ENCODE data around the gene CHST15.

Gene CHST15

GRCh38 chr10:124029559-124029958 lies 63.8 kb downstream of the CHST15 start:
- no peak for DNase-seq (ENCODE audit: low read depth)

GRCh38 chr10:124028700-124029480 lies 64.5 kb downstream of the CHST15 start:
- DNase-seq (ENCODE audit: low read depth) = no peak

GRCh38 chr10:124027651-124028050 lies 65.7 kb downstream of the CHST15 start:
- DNase-seq (ENCODE audit: low read depth) = no peak

GRCh38 chr10:124027031-124027611 lies 66.3 kb downstream of the CHST15 start:
- DNase-seq (ENCODE audit: low read depth) = no peak

GRCh38 chr10:124026589-124026939 lies 66.8 kb downstream of the CHST15 start:
- no peak for DNase-seq (ENCODE audit: low read depth)

GRCh38 chr10:124025660-124026588 lies 67.5 kb downstream of the CHST15 start:
- no peak for DNase-seq (ENCODE audit: low read depth)

DNA sequence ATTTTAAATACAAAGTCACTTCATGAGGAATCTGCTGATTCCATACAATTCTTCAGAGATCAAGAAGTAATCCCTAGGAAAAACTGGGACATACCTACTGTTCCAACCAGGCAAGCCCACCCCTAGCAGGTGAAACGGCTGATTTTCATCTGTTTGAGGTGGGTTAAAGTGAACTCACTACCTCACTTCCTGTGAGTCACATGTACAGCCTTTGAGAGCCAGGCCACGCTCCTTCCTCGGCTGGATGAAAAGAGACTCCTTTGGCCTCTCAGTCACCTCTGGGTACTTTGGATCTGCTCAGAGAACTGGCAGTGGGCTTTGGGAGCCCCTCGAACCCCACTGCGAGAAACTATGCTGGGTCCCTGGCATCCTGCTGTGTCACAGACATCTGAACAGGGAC lies 68.2 kb downstream of the CHST15 start:
- no peak for DNase-seq (ENCODE audit: low read depth)

DNA sequence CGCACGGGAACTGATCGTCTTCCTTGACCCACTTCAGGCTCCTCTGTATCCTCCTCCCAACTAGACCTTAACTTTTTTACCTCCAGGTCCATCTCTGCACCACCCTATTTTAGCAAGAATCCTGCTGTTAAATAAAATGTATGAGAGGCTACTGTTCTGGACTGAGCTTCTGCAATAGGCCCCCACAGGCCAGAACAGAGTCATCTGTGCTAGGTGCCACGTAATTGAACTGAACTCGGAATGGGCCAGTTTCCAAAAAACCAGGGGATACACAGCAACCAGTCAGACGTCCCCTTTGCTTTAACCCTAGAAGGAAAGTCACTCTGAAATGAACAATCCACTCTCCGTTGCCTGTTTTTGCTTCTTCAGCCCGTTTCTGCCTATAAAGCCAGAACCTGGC lies 71.3 kb downstream of the CHST15 start:
- no peak for DNase-seq (ENCODE audit: low read depth)

DNA sequence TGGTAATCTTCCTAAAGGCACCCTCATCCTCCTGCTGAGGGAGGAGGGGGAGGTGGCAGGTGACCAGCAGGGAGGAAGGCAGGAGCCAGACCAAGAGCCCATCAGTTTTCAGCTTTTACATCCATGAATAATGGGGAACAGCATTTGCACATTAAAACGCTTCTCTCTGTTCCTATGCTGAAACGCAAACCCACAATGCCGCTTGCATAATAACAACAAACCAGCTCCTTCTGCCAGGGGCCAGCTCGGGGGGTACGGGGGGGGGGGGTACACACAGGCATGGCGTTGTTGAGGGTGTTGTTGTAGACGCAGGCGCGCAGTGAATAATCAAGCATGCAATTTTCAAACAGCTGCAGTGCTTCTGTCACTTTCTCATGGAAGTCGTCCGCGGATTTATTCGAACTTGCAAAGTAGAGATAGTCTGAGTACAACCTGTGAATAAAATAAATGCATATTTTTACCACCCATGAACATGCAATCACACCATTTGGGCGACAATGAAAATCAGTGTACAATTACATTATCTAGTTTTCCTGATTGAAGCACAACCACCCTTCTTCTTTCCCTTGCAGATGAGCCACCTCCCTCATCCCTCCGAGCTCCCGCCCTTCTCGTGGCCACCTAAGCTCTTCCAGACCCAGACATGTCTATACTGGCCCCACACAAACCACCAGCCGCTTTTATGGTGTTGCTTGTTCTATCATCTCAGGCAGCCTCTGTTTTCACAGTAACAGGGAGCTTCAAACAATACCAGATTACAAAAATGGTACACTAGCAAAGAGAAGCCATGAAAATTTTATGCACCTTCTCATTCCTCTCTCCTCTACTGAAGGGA lies 72.2 kb downstream of the CHST15 start:
- no peak for DNase-seq (ENCODE audit: low read depth)

DNA sequence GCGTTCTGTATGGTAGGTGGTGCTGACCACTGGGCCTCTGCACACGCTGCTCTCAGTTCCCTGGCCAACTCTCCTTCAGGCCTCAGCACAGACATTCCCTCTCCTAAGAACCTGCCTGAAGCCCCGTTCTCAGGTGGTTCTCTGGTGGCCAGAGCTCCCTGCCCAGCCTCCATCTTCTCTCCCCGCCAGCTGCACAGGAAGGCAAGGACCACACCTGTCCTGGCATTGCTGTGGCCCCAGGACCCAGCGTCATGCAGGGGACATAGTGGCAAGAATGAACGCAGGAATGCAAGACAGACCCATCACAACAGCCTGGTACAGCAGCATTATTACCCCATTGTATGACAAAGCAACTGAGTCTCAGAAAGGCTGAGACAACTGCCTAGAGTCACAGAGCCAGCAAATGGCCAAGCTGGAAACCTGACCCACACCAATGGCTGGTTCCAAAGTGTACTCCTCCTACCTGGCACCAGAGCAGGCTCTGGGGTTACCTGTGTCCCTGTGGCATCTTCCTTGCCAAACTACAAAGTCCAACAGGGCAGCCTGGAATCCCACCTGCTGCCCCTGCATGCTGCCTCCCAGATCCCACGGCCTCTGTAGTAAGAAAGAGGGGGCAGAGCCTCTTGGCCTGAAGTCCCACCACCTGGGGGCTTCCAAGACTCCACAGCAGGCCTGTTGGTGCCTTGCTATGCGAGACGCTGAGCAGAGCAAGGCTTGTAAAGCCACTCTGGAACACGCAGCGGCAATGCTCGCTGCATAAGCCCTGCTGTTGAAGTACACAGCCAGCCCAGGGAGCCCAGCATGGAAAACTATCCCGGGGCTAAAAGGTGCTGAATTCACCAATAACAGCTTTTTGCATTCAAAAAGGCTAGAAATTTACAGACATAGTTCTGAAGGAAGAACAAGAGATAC lies 73.3 kb downstream of the CHST15 start:
- DNase-seq (ENCODE audit: low read depth) = no peak

DNA sequence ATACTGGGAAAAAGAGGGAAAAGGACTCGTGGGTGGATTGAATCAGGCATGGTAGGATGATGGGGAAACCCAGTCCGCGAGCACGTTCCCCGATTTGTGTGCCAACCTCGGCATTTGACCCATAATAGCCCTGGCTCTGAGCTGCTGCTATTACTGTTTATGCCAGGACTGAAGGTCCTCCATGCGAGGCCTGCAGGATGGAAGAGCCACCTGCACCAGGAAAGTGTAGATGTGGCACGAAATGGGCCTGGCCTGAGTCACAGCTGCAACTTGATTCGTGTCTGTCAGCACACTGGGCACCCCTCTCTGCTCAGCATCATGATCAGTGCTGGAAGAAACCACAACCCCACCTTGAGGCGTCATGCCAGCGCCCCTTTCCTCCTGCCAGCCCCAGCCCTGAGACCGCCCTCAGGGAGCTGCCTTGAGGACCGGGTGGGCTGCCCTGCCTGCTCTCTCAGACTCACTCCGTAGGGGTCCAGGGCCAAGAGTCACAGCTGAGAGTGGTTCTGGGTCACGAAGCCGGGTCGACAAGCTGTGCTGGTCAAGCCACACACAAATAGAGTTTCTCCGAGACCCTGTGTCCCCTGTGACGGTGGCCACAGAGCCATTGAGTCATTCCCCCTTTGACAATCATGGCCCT lies 74.4 kb downstream of the CHST15 start:
- no peak for DNase-seq (ENCODE audit: low read depth)

DNA sequence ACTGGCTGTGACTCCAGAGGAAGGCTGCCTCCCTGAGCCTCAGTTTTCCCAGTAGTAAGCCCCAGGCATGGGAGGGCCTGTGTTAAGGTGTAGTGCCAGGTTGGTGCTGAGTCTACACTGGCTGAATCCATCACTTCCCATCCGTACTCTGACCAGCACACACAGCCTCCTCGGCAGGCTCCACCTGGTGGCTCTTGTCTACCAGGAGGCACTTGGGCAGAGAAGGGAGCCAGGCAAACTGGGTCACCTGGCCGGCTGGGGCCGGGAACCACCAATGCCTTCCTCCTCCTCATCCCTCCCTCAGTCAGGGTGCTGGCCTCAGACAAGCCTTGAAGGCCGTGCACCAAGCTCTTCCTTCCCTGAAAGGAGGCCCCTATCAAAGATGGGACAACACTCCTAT lies 75.7 kb downstream of the CHST15 start:
- no peak for DNase-seq (ENCODE audit: low read depth)

GRCh38 chr10:124016804-124017375 lies 76.5 kb downstream of the CHST15 start:
- DNase-seq (ENCODE audit: low read depth) = no peak

DNA sequence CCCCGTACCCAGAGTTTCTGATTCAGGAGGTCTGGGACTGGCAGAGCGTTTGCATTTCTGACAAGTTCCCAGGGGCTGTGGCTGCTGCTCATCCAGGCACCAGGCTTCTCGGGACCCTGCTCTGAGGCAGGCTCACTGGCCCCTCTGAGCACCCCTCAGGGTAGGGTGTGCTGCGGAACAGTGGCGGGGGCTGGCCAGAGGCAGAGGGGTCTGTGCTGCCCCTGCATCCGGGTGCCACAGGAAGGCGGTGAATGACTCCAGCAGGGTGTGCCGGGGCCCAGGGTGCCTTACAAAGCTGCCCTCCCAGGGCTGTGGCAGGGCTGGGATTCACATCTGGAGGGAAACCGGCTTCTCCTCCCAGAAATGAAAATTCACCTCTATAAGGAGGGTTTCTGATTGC lies 77.4 kb downstream of the CHST15 start:
- DNase-seq (ENCODE audit: low read depth) = no peak

- no peak for DNase-seq (ENCODE audit: low read depth)
Observed at GRCh38 chr10:124014416-124015154, 78.8 kb downstream of the CHST15 start.

DNA sequence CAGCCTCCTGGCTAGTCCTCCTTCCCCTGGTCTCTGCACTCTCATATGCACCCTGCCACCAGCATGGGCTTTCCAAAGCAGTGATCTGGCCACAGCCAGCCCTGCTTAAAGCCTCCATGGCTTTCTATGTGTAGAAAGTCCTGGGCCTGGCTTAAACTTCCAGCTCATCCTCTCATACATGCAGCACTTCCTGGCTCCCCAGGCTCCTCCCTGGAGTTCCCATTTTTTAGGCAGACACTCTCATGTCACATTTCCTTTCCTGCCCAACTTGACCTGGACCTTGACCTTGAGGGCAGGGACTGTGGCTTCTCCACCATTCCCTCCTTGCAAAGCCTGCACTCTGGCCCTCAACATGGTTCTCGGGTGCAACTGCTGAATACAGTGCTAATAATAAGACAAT lies 79.5 kb downstream of the CHST15 start:
- DNase-seq (ENCODE audit: low read depth) = no peak

- DNase-seq (ENCODE audit: low read depth) = no peak
Observed at GRCh38 chr10:124012991-124013390, 80.4 kb downstream of the CHST15 start.

GRCh38 chr10:124012583-124012982 lies 80.8 kb downstream of the CHST15 start:
- no peak for DNase-seq (ENCODE audit: low read depth)

DNA sequence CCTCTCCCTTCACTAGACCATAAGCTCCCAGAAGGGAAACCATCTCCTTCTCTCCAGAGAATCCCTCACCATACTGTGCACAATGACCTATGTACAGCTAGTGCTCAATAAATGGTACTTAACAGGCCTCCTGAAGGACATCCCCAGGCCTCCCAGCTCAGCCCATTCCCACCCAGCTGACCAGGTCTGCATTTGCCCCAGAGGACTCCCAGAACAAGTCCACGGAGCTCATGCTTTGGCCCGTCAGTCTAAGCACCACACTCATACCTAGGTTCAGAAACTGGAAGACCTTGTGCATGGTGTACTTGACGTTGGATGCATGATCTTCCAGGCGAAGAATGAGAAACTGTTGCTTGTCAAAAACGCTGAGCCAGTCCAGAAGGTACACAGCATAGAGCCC lies 81.3 kb downstream of the CHST15 start:
- no peak for DNase-seq (ENCODE audit: low read depth)
